ENCODE results near the gene SUZ12.
"Not testable (repeated sequence)": the region's sequence is repeated elsewhere in the genome, so short reads cannot be mapped to it uniquely, and the experiment has no call there.

The SUZ12 gene

GRCh38 chr17:31936615-31937609, at the start of gene SUZ12:
SUZ12 (plus strand) TSS chr17:31937007; CDS start chr17:31937247, 240 bp downstream.
- peak; percentile 64 for TF ChIP-seq POLR2A (IDR thresholded peaks at IDR 0.05; ENCODE audit: low read depth, low read length)
- DNase-seq (ENCODE audit: insufficient read length, low spot score) = not testable (repeated sequence)
- peak; percentile 62 for FAIRE-seq

GRCh38 chr17:31888124-31888523, 48.7 kb upstream of the SUZ12 start:
- no peak for TF ChIP-seq POLR2A (IDR thresholded peaks at IDR 0.05; ENCODE audit: low read depth, low read length)
- FAIRE-seq (no peak), DNase-seq (ENCODE audit: insufficient read length, low spot score) (no peak)

GRCh38 chr17:31900877-31901276, 35.9 kb upstream of the SUZ12 start:
- DNase-seq (ENCODE audit: insufficient read length, low spot score) (no peak), FAIRE-seq (no peak)
- no peak for TF ChIP-seq POLR2A (IDR thresholded peaks at IDR 0.05; ENCODE audit: low read depth, low read length)

GRCh38 chr17:31902693-31903092, 34.1 kb upstream of the SUZ12 start:
- no peak for FAIRE-seq
- DNase-seq (ENCODE audit: insufficient read length, low spot score) = no peak
- no peak for TF ChIP-seq POLR2A (IDR thresholded peaks at IDR 0.05; ENCODE audit: low read depth, low read length)

GRCh38 chr17:31903401-31903800, 33.4 kb upstream of the SUZ12 start:
- TF ChIP-seq POLR2A (IDR thresholded peaks at IDR 0.05; ENCODE audit: low read depth, low read length) = no peak
- DNase-seq (ENCODE audit: insufficient read length, low spot score) (no peak), FAIRE-seq (no peak)

- DNase-seq (ENCODE audit: insufficient read length, low spot score) = no peak
- TF ChIP-seq POLR2A (IDR thresholded peaks at IDR 0.05; ENCODE audit: low read depth, low read length) = no peak
- no peak for FAIRE-seq
Measured at GRCh38 chr17:31907342-31907962, 29.4 kb upstream of the SUZ12 start.

GRCh38 chr17:31908386-31908785, 28.4 kb upstream of the SUZ12 start:
- DNase-seq (ENCODE audit: insufficient read length, low spot score) (no peak), FAIRE-seq (no peak)
- TF ChIP-seq POLR2A (IDR thresholded peaks at IDR 0.05; ENCODE audit: low read depth, low read length) = no peak

GRCh38 chr17:31912705-31913104, 24.1 kb upstream of the SUZ12 start:
- not testable (repeated sequence) for FAIRE-seq; DNase-seq (ENCODE audit: insufficient read length, low spot score)

GRCh38 chr17:31915456-31916100, 21.2 kb upstream of the SUZ12 start:
- no peak for TF ChIP-seq POLR2A (IDR thresholded peaks at IDR 0.05; ENCODE audit: low read depth, low read length)
- DNase-seq (ENCODE audit: insufficient read length, low spot score) (no peak), FAIRE-seq (no peak)

- no peak for FAIRE-seq
- no peak for TF ChIP-seq POLR2A (IDR thresholded peaks at IDR 0.05; ENCODE audit: low read depth, low read length)
- DNase-seq (ENCODE audit: insufficient read length, low spot score) = no peak
Measured at GRCh38 chr17:31916491-31917064, 20.2 kb upstream of the SUZ12 start.

- DNase-seq (ENCODE audit: insufficient read length, low spot score) (no peak), FAIRE-seq (no peak)
- no peak for TF ChIP-seq POLR2A (IDR thresholded peaks at IDR 0.05; ENCODE audit: low read depth, low read length)
Measured at GRCh38 chr17:31917065-31917529, 19.7 kb upstream of the SUZ12 start.

- not testable (repeated sequence) for DNase-seq (ENCODE audit: insufficient read length, low spot score); FAIRE-seq
Measured at GRCh38 chr17:31917721-31918120, 19.1 kb upstream of the SUZ12 start.

GRCh38 chr17:31918701-31919128, 18.1 kb upstream of the SUZ12 start:
- TF ChIP-seq POLR2A (IDR thresholded peaks at IDR 0.05; ENCODE audit: low read depth, low read length) = no peak
- FAIRE-seq = no peak
- no peak for DNase-seq (ENCODE audit: insufficient read length, low spot score)

All from H54 (cell line).